HPDE6-E6E7 (cell line): ENCODE results near the gene IGF2R.
"Not testable (repeated sequence)": the region's sequence is repeated elsewhere in the genome, so short reads cannot be mapped to it uniquely, and the experiment has no call there.

Source experiments
- DNase-seq: peaks from one replicate; pipeline ENCODE4 v3.0.0; 2011; ENCODE audit warnings: missing footprints; ENCODE audit errors: extremely low spot score

IGF2R gene

DNA sequence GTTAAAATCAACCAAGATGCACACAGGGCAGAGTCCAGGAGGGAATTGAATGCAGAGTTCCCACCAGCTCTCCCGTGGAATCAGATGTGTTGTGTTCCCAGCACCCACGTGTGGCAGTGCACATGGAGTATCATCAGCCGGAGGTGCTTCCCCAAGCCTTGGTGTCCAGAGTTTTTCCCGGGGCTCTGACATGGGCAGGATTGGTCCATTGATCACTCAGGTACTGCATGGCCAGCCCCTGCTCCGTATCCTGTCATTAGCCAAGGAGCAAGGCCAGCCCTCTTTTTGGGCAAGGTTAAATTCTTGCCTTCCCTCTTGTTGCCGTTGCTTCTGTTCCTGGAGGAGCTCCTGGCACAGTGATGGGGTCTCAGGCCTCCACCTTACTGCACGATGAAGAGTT is 124.2 kb downstream of the IGF2R start:
- DNase-seq: no peak

DNA sequence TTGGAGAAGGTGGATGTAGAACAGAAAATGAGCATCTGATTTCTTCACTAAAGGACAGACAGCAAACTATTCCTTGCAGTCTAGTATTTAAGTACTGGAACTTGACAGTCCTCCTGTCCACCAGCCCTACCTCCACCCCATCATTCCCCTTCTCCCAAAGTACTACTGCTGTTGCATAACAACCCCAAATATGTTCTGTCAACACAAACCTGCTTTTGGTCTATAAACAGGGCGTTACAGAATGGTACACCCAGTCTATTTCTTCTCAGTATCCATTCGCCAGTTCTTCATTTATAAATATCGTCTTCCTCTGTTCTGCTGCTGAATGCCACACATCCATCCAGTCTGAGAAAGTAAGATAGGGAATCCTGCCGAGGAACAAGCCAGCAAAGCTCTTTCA is 125.1 kb downstream of the IGF2R start:
- DNase-seq: no peak

DNA sequence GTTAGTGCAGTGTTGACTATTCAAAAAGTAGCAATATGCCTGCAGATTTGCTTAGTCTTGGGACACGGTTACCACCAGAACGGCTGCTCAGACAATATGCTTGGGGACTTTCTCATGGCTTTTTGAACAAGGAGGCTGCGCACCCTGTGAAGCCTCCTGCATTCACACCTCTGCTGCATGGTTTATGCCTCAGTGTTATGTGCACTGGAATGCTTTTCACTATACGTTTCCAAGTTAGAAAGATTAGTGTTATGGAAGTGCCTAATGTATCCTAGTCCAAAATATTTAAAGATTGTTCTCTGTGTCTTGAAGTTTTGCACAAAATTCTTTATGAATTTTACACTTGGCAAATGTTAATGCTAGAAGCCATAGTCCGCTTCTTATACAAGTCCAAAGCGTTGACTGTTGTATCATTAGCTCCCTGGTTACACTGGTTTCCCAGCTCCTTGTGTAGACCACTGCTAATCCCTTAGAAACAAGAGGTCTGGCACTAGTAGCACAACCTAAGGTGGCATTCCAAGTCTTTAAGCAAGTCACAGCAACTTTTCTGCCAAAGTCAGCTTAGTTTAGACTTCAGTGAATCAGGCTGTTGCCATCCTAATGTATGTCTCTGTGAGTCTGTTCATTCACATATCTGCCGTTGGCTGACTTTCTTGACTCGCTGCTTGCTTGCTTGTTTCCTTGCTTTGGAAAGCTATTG is 126.4 kb downstream of the IGF2R start:
- no peak for DNase-seq

DNA sequence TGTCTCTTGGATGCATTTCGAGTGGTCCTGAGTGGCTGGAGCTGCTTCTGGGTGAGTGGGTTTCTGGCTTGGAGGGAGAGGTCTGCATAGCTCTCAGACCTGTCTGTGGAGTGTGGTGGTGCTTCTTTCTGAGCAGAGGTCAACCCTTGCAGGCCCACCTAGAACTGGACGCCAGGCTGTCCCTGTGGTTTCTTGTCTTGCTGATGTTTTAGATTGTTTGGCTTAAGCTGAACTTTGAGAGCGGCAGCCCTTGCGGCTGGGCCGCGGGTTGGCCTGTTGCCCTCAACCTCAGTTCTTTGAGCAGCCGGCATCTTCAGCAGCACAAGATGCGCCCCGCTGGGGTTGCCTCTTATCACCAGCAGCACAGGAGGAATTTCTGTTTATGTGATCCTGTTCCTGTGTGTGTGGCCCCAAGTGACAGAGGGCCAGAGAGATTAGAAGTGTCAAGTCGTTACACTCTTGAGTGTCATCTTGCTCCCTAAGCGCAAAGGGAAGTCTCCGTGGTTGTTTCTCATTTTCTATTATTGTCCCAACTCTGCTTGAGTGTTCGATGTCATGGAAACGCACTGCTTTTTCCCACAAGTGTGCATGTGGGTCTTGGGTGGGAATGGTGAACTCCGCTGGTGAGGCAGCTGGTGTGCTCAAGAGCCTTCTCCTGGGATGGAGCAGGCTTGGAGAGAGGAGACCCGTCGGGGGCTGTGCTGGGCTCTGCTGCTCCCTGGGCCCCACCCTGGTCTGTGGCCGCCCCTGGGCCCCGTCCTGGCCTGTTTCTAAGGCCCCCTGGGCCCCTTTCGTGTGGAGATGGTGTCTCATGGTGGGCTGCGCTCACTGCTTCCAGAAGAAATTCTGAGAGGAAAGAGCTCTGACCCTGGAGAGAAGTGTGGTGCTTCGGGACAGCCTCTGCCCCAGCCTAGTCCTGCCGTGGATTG is 132.7 kb downstream of the IGF2R start:
- DNase-seq: no peak

DNA sequence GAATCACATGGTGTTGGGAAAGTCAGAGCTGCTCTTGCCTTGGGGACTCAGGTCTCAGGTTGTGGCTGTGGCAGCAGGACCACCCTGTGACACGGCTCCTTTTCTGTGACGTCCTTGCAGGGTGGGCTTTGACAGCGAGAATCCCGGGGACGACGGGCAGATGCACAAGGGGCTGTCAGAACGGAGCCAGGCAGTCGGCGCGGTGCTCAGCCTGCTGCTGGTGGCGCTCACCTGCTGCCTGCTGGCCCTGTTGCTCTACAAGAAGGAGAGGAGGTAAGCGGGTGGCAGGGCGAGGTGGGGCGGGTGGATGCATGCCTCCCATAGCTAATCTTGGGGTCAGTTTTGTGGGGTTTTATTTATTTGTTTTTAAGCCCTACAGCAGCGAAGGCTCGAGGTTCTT is 133.5 kb downstream of the IGF2R start:
- no peak for DNase-seq

DNA sequence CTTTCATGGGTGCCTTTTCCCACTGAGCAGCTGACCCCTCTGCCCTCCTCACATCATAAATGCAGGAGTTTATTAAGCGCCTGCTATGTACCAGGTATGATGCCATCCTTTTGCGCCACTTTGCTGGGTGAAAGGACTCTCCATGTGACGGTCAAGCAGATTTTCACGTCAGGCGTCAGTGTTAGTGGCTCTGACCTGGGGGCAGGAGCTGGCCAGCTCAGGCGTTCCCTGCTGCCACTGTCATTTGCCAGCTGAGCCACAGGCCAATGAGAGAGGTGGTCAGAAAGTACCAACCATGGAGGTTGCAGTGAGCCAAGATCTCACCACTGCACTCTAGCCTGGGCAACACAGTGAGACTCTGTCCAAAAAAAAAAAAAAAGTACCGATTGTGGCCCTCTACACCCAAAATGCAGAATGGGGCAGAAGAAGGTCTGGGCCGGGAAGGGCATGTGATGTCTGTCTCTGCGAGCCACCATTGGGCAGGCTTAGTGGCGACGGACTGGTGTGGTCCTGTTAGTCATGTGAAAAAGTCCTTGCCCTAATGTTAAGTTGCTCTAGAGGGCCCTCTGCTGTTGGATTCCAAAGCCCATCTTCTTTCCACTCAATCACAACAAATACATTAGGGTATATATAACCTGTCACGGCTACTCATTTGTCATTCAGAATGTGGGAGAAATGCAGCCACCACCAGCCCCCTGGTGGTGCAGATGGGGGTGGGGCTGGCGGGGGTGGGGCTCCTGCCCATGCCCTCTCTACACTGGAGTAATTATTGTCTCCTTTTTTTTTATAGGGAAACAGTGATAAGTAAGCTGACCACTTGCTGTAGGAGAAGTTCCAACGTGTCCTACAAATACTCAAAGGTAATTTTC is 134.3 kb downstream of the IGF2R start:
- DNase-seq: no peak

DNA sequence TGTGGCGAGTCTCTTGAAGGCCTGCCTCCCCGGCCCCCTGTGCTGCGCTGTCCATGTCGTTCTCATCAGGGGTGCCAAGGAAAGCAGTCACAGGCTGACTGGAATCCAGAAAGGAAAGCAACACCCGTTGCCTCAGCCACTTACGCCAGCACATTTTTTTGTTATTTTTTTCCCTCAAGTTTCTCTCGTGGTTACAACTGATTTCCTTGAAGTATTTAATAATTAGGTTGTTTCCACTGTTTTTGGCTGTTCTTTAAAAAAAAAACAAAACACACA is 134.9 kb downstream of the IGF2R start:
- no peak for DNase-seq

DNA sequence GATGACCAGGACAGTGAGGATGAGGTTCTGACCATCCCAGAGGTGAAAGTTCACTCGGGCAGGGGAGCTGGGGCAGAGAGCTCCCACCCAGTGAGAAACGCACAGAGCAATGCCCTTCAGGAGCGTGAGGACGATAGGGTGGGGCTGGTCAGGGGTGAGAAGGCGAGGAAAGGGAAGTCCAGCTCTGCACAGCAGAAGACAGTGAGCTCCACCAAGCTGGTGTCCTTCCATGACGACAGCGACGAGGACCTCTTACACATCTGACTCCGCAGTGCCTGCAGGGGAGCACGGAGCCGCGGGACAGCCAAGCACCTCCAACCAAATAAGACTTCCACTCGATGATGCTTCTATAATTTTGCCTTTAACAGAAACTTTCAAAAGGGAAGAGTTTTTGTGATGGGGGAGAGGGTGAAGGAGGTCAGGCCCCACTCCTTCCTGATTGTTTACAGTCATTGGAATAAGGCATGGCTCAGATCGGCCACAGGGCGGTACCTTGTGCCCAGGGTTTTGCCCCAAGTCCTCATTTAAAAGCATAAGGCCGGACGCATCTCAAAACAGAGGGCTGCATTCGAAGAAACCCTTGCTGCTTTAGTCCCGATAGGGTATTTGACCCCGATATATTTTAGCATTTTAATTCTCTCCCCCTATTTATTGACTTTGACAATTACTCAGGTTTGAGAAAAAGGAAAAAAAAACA is 136.1 kb downstream of the IGF2R start:
- no peak for DNase-seq

DNA sequence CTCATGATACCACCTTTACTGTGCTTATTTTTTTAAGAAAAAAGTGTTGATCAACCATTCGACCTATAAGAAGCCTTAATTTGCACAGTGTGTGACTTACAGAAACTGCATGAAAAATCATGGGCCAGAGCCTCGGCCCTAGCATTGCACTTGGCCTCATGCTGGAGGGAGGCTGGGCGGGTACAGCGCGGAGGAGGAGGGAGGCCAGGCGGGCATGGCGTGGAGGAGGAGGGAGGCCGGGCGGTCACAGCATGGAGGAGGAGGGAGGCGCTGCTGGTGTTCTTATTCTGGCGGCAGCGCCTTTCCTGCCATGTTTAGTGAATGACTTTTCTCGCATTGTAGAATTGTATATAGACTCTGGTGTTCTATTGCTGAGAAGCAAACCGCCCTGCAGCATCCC is 137.1 kb downstream of the IGF2R start:
- DNase-seq: no peak

DNA sequence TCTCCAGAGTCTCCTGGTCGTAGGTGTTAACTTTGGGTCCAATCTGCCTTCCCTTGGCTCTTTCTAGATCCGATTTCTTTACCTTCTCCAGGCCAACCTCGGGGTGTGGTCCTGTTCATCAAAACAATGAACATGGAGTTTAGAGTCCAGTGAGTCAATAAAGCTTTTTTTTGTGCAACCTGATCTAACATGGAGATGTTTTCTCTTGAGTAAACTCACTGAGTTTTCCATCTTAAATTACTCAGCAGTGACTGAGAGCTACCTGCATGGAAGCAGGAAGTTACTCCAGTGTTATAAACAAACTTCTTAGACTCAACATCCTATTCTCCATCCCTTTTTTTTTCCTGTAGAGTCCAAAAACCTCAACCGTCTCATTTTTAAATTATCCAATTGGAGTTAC is 137.8 kb downstream of the IGF2R start:
- DNase-seq: no peak

DNA sequence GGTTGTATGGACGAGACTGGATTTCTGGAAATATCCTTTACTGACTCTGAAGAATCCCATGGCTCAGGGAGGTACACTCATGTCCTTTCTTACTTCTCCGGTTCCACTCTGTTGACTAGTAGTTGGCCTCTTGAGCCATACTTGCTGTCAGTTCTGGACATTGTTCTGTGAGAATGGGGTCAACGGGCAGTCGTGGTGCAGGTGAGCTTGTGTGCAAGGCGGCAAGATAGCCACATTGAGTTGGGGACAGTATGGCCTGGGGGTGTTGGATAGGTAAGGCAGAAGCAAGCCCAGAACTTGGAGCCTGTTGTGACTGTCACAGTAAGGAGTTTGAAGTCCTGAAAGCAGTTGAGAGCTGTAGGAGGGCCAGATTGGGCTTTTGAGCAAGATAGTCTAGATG is 139.2 kb downstream of the IGF2R start:
- DNase-seq: no peak

DNA sequence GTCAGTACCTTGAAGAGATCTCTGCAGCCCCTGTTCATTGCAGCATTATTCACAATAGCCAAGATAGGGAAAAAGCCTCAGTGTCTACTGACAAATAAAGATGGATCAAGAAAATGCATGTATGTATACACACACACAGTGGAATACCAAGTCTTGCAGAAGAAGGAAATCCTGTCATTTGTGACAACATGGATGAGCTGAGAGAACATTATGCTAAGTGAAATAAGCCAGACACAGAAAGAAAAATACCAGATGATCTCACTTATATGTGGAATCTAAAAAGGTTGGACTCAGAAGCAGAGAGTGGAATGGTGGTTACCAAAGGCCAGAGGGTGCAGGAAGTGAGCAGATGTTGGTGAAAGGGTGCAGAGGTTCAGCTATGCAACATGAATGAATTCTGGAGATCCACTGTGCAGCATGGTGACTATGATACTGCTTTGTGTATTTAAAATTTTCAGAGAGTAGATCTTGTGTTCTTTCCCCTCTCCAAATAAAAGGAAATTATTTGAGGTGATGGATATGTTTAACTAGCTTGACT is 141.8 kb downstream of the IGF2R start:
- no peak for DNase-seq

DNA sequence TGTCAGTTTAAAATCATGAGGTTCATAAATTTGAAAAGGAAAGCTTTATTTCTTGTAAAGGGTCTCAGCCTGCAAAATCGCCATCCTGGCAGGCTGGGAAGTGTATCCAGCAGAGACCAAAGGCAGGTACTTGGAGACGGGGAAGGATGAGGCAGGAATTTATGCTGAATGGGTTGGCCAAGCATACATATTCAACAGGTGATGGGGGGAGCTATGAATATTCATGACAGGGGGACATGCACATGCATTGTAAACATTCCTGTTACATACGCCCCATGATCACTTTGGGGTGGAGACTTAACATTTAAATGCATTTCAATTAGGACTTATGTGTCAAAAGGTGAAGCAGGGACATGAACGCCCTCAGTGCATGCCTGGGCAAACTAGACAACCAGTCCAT is 142.9 kb downstream of the IGF2R start:
- no peak for DNase-seq

DNA sequence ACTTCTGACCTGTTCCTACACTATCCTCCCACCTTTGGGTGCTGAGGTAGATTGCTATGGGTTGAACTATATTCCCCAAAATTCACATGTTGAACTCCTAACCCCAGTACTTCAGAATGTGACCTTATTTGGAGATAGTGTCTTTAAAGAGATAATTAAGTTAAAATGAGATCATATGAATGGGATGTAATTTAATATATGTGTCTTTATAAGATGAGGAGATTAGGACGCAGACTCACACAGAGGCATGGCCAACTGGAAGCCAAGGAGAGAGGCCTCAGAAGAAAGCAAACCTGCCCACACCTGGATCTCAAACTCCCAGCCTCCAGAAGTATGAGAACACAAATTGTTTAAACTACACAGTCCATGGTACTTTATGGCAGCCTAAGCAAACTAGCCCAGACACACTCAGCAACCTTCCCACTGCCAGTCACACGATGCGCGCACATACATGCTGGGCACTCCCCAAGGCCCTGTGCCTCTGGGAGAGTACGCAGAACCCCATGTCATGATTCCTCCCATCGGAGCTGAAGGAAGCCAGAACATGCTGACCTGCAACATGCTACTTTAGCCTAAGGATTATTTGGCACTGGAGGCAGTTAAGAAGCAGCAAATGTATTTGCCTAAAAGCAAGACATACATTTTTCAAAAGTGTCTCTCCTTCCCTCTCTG is 143.9 kb downstream of the IGF2R start:
- DNase-seq: no peak

DNA sequence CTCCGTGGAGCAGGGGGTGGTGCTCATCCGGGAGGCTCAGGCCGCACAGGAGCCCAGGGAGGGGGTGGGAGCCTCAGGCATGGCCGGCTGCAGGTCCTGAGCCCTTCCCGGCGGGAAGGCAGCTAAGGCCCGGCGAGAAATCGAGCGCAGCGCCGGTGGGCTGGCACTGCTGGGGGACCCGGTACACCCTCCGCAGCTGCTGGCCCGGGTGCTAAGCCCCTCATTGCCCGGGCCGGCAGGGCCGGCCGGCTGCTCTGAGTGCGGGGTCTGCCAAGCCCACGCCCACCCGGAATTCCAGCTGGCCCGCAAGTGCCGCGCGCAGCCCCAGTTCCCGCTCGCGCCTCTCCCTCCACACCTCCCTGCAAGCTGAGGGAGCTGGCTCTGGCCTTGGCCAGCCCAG is 145.7 kb downstream of the IGF2R start:
- not testable (repeated sequence) for DNase-seq

DNA sequence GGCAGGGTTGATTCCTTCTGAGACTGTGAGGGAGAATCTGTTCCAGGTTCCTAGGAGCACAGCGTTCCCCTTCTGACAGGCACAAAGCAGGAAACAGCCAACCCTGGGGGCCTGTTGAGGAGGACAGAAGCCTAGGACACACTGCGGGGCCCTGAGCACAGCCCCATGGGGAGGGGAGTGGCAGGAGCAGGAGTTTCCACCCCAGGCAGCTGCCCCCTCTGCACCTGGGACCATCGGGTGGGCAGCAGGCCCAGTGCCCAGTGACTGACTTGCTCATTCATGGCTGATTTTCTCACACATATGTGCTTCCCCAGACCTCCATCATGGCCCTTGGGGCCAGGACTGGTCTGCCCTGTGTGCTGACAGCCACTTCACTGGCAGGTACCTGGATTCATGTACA is 146.5 kb downstream of the IGF2R start:
- DNase-seq: no peak

DNA sequence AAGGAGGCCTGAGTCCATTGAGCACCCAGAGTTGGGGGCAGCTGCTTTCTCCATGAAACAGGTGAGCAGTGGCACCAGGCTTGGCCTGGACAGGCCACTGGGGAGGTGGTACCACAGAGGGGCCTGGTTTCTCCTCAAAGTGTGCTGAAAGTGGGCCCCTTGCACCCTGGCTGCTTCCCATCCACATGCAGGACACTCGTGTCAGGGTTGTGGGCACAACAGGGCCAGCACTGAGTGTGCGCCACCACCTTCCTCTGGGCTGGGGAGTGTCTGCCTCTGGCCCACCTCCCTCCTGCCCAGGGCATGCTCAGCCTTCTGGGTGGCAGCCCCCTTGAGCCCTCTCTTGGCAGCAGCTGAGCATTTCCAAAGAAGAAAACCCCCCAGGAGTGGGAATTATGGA is 147.5 kb downstream of the IGF2R start:
- DNase-seq: no peak

DNA sequence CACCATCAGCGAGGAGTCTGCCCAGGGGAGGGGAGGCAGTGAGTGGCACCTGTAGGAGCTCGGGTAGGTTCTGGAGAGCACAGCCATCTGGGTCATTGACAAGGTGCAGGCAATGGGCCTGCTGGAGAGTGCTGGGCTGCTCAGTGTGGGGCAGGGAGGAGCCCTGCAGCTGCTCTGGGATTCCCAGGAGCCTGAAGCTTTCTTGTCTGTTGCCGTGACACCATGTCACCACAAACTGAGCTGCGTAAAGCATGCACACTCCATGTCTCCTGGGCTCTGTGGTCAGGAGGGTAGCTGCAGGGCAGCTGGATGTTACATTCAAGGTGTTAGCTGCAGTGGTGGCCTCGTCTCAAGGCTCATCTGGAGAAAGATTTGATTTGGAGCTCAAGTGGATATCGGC is 148.3 kb downstream of the IGF2R start:
- no peak for DNase-seq

DNA sequence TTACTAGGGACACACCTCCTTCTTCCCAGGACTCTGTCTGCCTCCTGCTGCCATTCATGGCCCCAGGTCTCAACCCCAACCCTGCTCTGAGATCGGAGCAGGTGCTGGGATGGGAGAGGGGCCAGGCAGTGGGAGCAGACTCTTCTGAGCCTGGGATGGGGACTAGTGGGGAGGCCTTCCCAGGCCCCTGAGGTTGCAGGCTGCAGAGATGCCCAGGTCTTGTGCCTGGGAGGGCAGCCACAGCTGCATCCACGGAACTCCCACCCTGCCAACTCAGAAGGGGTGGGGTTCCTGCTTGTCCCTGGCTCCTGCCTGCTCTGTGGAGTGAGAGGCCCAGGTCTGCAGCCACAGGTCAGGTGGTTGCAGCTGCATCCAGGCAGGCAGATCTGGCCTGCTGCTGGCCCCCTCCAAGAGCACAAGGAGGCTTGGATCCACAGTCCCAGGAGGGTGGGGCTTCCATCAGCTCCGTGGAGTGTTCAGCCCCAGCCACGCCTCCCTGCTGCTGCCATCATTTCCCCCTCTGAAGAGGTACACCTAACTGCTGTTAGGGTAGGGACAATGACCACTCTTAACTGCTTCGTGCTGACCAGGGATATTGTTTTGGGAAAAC is 149.8 kb downstream of the IGF2R start:
- DNase-seq: no peak

DNA sequence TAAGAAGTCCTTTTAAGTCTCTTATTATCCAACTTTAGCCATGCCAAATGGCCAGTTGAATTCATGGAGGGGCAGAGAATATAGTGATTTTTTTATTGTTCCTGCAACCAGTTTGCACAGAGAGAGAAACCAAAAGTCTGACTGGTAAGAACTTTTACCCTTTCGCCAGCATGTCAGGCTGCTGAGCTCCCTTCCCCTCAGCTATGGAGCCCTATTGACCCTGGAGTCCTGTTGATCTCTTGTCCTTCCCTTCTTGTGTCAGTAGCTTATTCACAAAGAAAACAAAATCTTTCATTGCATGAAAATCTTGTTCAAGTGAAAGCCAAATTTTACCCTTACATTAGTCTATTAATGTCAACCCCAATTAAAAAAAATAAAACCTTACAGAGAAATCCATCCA is 151.2 kb downstream of the IGF2R start:
- DNase-seq: no peak

DNA sequence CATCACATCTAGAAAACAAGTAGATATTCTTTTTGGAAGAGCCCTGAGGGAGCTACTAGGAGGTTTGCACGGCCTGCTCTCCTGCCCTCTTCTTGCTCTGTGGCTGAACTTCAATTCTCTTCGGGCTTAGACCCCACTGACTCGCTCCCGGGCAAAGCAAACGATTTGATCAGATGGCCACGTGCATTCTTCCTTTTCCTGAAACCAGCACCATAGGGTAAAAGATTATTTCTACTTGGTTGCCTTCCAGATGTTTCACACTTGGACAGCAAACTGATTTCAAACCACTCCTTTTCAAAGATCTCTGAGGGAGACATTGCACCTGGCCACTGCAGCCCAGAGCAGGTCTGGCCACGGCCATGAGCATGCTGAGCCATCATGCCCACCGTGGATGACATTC is 152.7 kb downstream of the IGF2R start, which contains the start of gene SLC22A1:
Gene SLC22A1, plus strand, starts transcription at position 258 of the 400 bp plus-strand sequence. Its CDS starts 121 bp downstream, at position 379.
- no peak for DNase-seq
